Testis (tissue), 3 donors: ENCODE measurements around the gene FAM131A. TPM values are rescaled to one million over a fixed set of nuclear protein-coding genes. Genes with fewer than 3 reads are reported as not detected.

Experiments
- DNase-seq: peaks from one replicate; pipeline ENCODE4 v3.0.0-alpha.2; 2019
- H3K27ac ChIP-seq, 2 donors: fragments of 200-600 bp; sonication (generic); one replicate each; pipeline ENCODE4 v1.5.1; 2019
- H3K27me3 ChIP-seq: fragments of 200-600 bp; sonication (generic); one replicate; pipeline ENCODE4 v1.5.1; 2019
- H3K36me3 ChIP-seq: fragments of 200-600 bp; sonication (generic); one replicate; pipeline ENCODE4 v1.5.1; 2017; ENCODE audit warnings: low read depth; ENCODE audit errors: missing control alignments
- H3K4me1 ChIP-seq: fragments of 200-600 bp; sonication (generic); one replicate; pipeline ENCODE4 v1.5.1; 2019
- H3K4me3 ChIP-seq, 2 donors: fragments of 200-600 bp; sonication (generic); one replicate each; pipeline ENCODE4 v1.5.1; 2017 to 2019
- H3K9me3 ChIP-seq: fragments of 200-600 bp; sonication (generic); one replicate; pipeline ENCODE4 v1.5.1; 2017
- CTCF ChIP-seq, 3 experiments: fragments of 450-650 bp in 2 of 3; fragments of 200-600 bp in 1 of 3; sonication (generic) in 1 of 3; IDR thresholded peaks; one replicate each; pipeline ENCODE4 v1.5.1; 2016 to 2019; ENCODE audit warnings: antibody characterized with exemption in 3 of 3, mild to moderate bottlenecking in 2 of 3, moderate library complexity in 1 of 3
- POLR2A ChIP-seq: fragments of 450-650 bp; IDR thresholded peaks from one replicate; pipeline ENCODE4 v1.6.1; 2017; ENCODE audit warnings: antibody characterized with exemption, mild to moderate bottlenecking, moderate library complexity
- WGBS, 2 donors: methylation state at CpG; one replicate each; pipeline ENCODE4 v1.1.5; 2018; 5-methylcytosine and 5-hydroxymethylcytosine counted together
- intact Hi-C: fragments of 100-400 bp; cut with DNase I; formaldehyde crosslinking; loops from one replicate; pipeline ENCODE4 v1.15.1; 2023; ENCODE audit warnings: low total_unique reads
- polyA plus RNA-seq: library from polyadenylated mRNA; stranded (reverse); fragments of 350-450 nt; fragmentation: Illumina TruSeq; extraction: RNeasy Lipid Tissue Mini Kit (QIAGEN cat#74804); gene quantifications from one replicate; pipeline ENCODE4 v1.2.3, GENCODE V29; 2014; ENCODE audit warnings: low read depth, low replicate concordance; ENCODE audit not compliant: insufficient read depth
- total RNA-seq, 2 donors: library from RNA; depleted of rRNA; stranded (reverse); fragments of >200 nt; gene quantifications; one replicate each; pipeline ENCODE4 v1.2.3, GENCODE V29; 2016

Gene FAM131A
- total and polyA plus RNA-seq, 3 donors from 2014 or later = 28.1 to 77.2 (median 75.9) TPM

- 15% methylated on average over 22 to 29 of the region's 29 CpGs for WGBS, 2 donors
- no peaks in the 10 kb centered on the region for H3K9me3 ChIP-seq
- no peaks in the 10 kb centered on the region for H3K36me3 ChIP-seq
- DNase-seq = no peak
- H3K4me1 ChIP-seq = peaks cover 10% of the 10 kb centered on the region
- TF ChIP-seq POLR2A = no peak
- TF ChIP-seq CTCF (IDR thresholded peaks at IDR 0.05) = no peak
- no peaks in the 10 kb centered on the region for H3K27me3 ChIP-seq
- H3K4me3 ChIP-seq = peak overlapping the region; percentile 89 to 91
- H3K27ac ChIP-seq = peak overlapping the region; percentile 65 to 79
- intact Hi-C loops = no loop called here
These were observed 37.7 kb upstream of the FAM131A start for GRCh38 chr3:184299488-184300377.

DNA sequence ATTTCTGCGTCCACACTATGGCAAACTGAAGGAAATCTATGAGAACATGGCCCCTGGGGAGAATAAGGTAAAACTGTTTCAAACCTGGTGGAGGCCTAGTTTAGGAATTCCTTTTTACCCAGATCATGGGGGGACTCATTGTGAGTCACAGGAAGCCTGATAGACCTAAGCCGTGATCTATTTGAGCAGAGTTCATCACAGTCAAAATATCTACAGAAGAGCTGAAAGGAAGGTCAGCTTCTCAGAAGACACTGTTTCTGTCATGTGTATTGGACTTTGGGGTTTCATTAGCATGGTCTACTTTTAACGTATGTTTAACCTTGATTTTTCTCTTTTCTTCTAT lies 37.1 kb upstream of the FAM131A start:
- Histone ChIP-seq H3K4me3 (no peak overlapping the region), H3K9me3 (no peaks in the 10 kb centered on the region), H3K27ac (no peak overlapping the region), H3K4me1 (peaks cover 10% of the 10 kb centered on the region), H3K36me3 (no peaks in the 10 kb centered on the region), H3K27me3 (no peaks in the 10 kb centered on the region)
- no peak for DNase-seq
- no peak for TF ChIP-seq CTCF (IDR thresholded peaks at IDR 0.05)
- TF ChIP-seq POLR2A = no peak
- intact Hi-C loops = no loop called here
- WGBS, 2 donors = 63 to 75% methylated on average over 3 of the region's 3 CpGs

- Histone ChIP-seq H3K4me3 (no peak overlapping the region), H3K4me1 (peaks cover 7% of the 10 kb centered on the region), H3K9me3 (no peaks in the 10 kb centered on the region), H3K27ac (no peak overlapping the region), H3K27me3 (no peaks in the 10 kb centered on the region), H3K36me3 (no peaks in the 10 kb centered on the region)
- no peak for DNase-seq
- TF ChIP-seq CTCF (IDR thresholded peaks at IDR 0.05) (peak; percentile 16 to 39 (median 30)), POLR2A (no peak)
- intact Hi-C loops = no loop called here
- WGBS, 2 donors = 47 to 63% methylated on average over 1 of the region's 1 CpG
These were observed 31.8 kb upstream of the FAM131A start for GRCh38 chr3:184305577-184305976.

- Histone ChIP-seq H3K27me3 (no peaks in the 10 kb centered on the region), H3K9me3 (no peaks in the 10 kb centered on the region), H3K27ac (no peak overlapping the region), H3K36me3 (no peaks in the 10 kb centered on the region), H3K4me1 (peaks cover 7% of the 10 kb centered on the region), H3K4me3 (no peak overlapping the region)
- 88 to 94% methylated on average over 4 of the region's 4 CpGs for WGBS, 2 donors
- no peak for DNase-seq
- no peak for TF ChIP-seq CTCF (IDR thresholded peaks at IDR 0.05)
- no peak for TF ChIP-seq POLR2A
- intact Hi-C loops = no loop called here
These were observed 30.9 kb upstream of the FAM131A start for GRCh38 chr3:184306341-184306972.
